Endothelial cell of umbilical vein (primary cell): Measurements from ENCODE around the gene TRIM45. TPM values are rescaled to one million over a fixed set of nuclear protein-coding genes. Genes with fewer than 3 reads are reported as not detected.

Experiments
- BruUV-seq: library from RNA; stranded (reverse); fragments of 400-500 nt; replicated peaks from 2 replicates; lab custom pipeline; 2021; lab: Mats Ljungman, UMichigan
- CTCF ChIA-PET: fragments of 300-600, 350-600 bp; sonication (Branson Sonifier 250); formaldehyde crosslinking; loops from one replicate; lab custom pipeline; 2021; ENCODE audit warnings: antibody characterized with exemption, inconsistent platforms; lab: Charles Lee
- POLR2A ChIA-PET: fragments of 300-600, 350-600 bp; sonication (Branson Sonifier 250); formaldehyde crosslinking; loops from one replicate; lab custom pipeline; 2021; ENCODE audit warnings: antibody characterized with exemption, inconsistent platforms; lab: Charles Lee
- DNase-seq: peaks from one replicate; pipeline ENCODE4 v3.0.0-alpha.2; 2011; ENCODE audit warnings: low read depth, low spot score
- FAIRE-seq: peaks from 2 replicates; lab custom pipeline; 2011; peaks lifted over from hg19 to GRCh38; lab: Jason Lieb, UNC
- H2AFZ ChIP-seq: 2 replicates; pipeline ENCODE4 v1.6.0; 2012; ENCODE audit warnings: low read depth, low read length, control low read depth, inconsistent platforms
- H3K27ac ChIP-seq: 2 replicates; pipeline ENCODE4 v1.5.1; 2011; ENCODE audit warnings: low read depth, mild to moderate bottlenecking, control low read depth, low read length, moderate library complexity; ENCODE audit not compliant: insufficient read depth
- H3K27me3 ChIP-seq, 2 experiments: 2 replicates each; pipeline versions ENCODE4 v1.6.0 to v1.6.1; 2011; ENCODE audit warnings: low read length in 2 of 2, mixed read lengths in 1 of 2; ENCODE audit not compliant: control insufficient read depth in 2 of 2, insufficient read depth in 2 of 2
- H3K36me3 ChIP-seq, 2 experiments: 2 replicates in 1 of 2; 3 replicates in 1 of 2; pipeline ENCODE4 v1.5.1; 2011; ENCODE audit warnings: low read length in 2 of 2, mild to moderate bottlenecking in 1 of 2, moderate library complexity in 1 of 2; ENCODE audit not compliant: control insufficient read depth in 2 of 2, insufficient read depth in 2 of 2; ENCODE audit errors: extremely low read depth in 1 of 2
- H3K4me1 ChIP-seq: 3 replicates; pipeline ENCODE4 v1.5.1; 2011; ENCODE audit warnings: mild to moderate bottlenecking, low read length; ENCODE audit not compliant: control insufficient read depth, insufficient read depth; ENCODE audit errors: extremely low read depth
- H3K4me2 ChIP-seq: 2 replicates; pipeline ENCODE4 v1.6.1; 2011; ENCODE audit warnings: low read length, control low read depth, mixed read lengths; ENCODE audit not compliant: insufficient read depth
- H3K4me3 ChIP-seq, 3 experiments: fragments of 200-600 bp in 1 of 3; sonication (generic), shearing (Covaris generic) in 1 of 3; replicated peaks in 1 of 3; 2 replicates each; pipeline ENCODE4 v1.5.1; 2011 to 2016; ENCODE audit warnings: control low read depth in 3 of 3, low read length in 3 of 3, mild to moderate bottlenecking in 2 of 3, inconsistent platforms in 1 of 3, low read depth in 1 of 3, moderate library complexity in 1 of 3; ENCODE audit not compliant: insufficient read depth in 1 of 3
- H3K79me2 ChIP-seq: 2 replicates; pipeline ENCODE4 v1.6.0; 2012; ENCODE audit warnings: low read length, inconsistent platforms; ENCODE audit not compliant: control insufficient read depth, insufficient read depth
- H3K9ac ChIP-seq: replicated peaks from 2 replicates; pipeline ENCODE3; 2011; ENCODE audit warnings: low read length, control low read depth; ENCODE audit not compliant: insufficient read depth; ENCODE audit errors: extremely low read depth
- H3K9me1 ChIP-seq: replicated peaks from 3 replicates; pipeline ENCODE4 v1.6.0; 2011; ENCODE audit warnings: mild to moderate bottlenecking, low read length; ENCODE audit not compliant: control insufficient read depth, insufficient read depth; ENCODE audit errors: extremely low read depth
- H3K9me3 ChIP-seq: replicated peaks from 2 replicates; pipeline ENCODE4 v1.5.1; 2012; ENCODE audit warnings: low read length, inconsistent platforms; ENCODE audit not compliant: control insufficient read depth, insufficient read depth
- H4K20me1 ChIP-seq: replicated peaks from 2 replicates; pipeline ENCODE3; 2011; ENCODE audit warnings: mild to moderate bottlenecking, low read length; ENCODE audit not compliant: control insufficient read depth, insufficient read depth; ENCODE audit errors: extremely low read depth
- CTCF ChIP-seq, 2 donors: IDR thresholded peaks; 1 replicate in 1 of 2; 2 replicates in 1 of 2; pipeline ENCODE4 v1.5.1; 2011; ENCODE audit warnings: low read length in 2 of 2, mild to moderate bottlenecking in 2 of 2, moderate library complexity in 2 of 2, control low read depth in 1 of 2, inconsistent platforms in 1 of 2, low read depth in 1 of 2; ENCODE audit not compliant: insufficient read depth in 1 of 2; ENCODE audit errors: extremely low read depth in 1 of 2
- EZH2 ChIP-seq: IDR thresholded peaks from 2 replicates; pipeline ENCODE4 v1.6.1; 2012; ENCODE audit warnings: borderline replicate concordance, low read depth, mild to moderate bottlenecking, moderate library complexity, low read length, inconsistent platforms; ENCODE audit not compliant: severe bottlenecking
- FOS ChIP-seq: IDR thresholded peaks from 2 replicates; pipeline ENCODE4 v1.6.1; 2011; ENCODE audit warnings: mild to moderate bottlenecking, low read length, moderate library complexity, borderline replicate concordance; ENCODE audit not compliant: insufficient read depth
- GATA2 ChIP-seq: IDR thresholded peaks from 2 replicates; pipeline ENCODE4 v1.7.0; 2011; ENCODE audit warnings: low read depth, mild to moderate bottlenecking, moderate library complexity, mixed read lengths, low read length; ENCODE audit not compliant: insufficient read length, insufficient read depth
- JUN ChIP-seq: IDR thresholded peaks from 2 replicates; pipeline ENCODE4 v1.6.1; 2011; ENCODE audit warnings: borderline replicate concordance, low read depth; ENCODE audit not compliant: insufficient read length, insufficient read depth
- MAX ChIP-seq: IDR thresholded peaks from 2 replicates; pipeline ENCODE4 v1.6.1; 2011; ENCODE audit not compliant: insufficient read depth, insufficient read length
- MYC ChIP-seq: IDR thresholded peaks from one replicate; pipeline ENCODE4 v1.6.1; 2011; ENCODE audit warnings: mild to moderate bottlenecking, low read depth, low read length
- POLR2A ChIP-seq: IDR thresholded peaks from 2 replicates; pipeline ENCODE4 v1.6.1; 2012; ENCODE audit warnings: low read depth, mild to moderate bottlenecking, control low read depth, low read length
- POLR2AphosphoS5 ChIP-seq: IDR thresholded peaks from 2 replicates; pipeline ENCODE4 v1.6.1; 2012; ENCODE audit warnings: low read depth, mild to moderate bottlenecking, control low read depth, low read length, moderate library complexity; ENCODE audit not compliant: insufficient read depth
- dilution Hi-C: fragments of 300-500 bp; cut with MboI; formaldehyde crosslinking; loops from one replicate; pipeline ENCODE4 v1.15.0; 2019; ENCODE audit warnings: low sequenced_read_pairs; ENCODE audit not compliant: extremely low pct_ligation_motif_present
- intact Hi-C: fragments of 100-400 bp; cut with micrococcal nuclease; formaldehyde crosslinking; loops from one replicate; pipeline ENCODE4 v1.10.0; 2022
- polyA plus RNA-seq, 4 experiments: library from polyadenylated mRNA; depleted of rRNA in 3 of 4; stranded (reverse) in 3 of 4; unstranded in 1 of 4; fragments of >200 nt; gene quantifications; 2 replicates each; pipeline versions ENCODE4 v1.2.1 to v1.2.3, GENCODE V29; 2011 to 2012; ENCODE audit warnings: missing spikeins in 1 of 4
- total RNA-seq: library from RNA; stranded (reverse); gene quantifications from 2 replicates; pipeline ENCODE4 v1.2.3, GENCODE V29; 2021

Gene TRIM45
- total and polyA plus RNA-seq, 2 donors (not counting 3 experiments of a cell fraction or from before 2014, with no cell fraction given) = 2.9 to 3.1 TPM

- dilution Hi-C loops (no loop called here), intact Hi-C loops (loop anchor here (5.0 to 10.0 kb wide), 2 partner anchors 551 to 632 kb away; partner anchors contain the start of gene CD58)
- Histone ChIP-seq H3K9me3 (no peaks in the 10 kb centered on the region), H3K9me1 (no peaks in the 10 kb centered on the region), H3K27ac (no peak overlapping the region), H3K79me2 (no peaks in the 10 kb centered on the region), H3K36me3 (no peaks in the 10 kb centered on the region), H3K4me3 (no peak overlapping the region), H4K20me1 (no peaks in the 10 kb centered on the region), H3K4me2 (no peak overlapping the region), H3K4me1 (peaks cover 10% of the 10 kb centered on the region), H3K9ac (no peak overlapping the region), H2AFZ (no peak overlapping the region), H3K27me3 (peaks cover 11 to 25% of the 10 kb centered on the region in 2 experiments)
- ChIA-PET CTCF (interaction anchor here (0.8 to 6.2 kb wide), 9 partner anchors 9 to 65 kb away, joined by 3 to 58 read pairs (median 6); partner anchors contain the start of gene TTF2), POLR2A (no interaction called here)
- no TSS peak for BruUV-seq
- DNase-seq (no peak), FAIRE-seq (no peak)
- TF ChIP-seq FOS = no peak
- no peak for TF ChIP-seq JUN
- TF ChIP-seq GATA2 = no peak
- TF ChIP-seq POLR2AphosphoS5 = no peak
- TF ChIP-seq MYC = no peak
- no peak for TF ChIP-seq MAX
- TF ChIP-seq POLR2A = no peak
- no peak for TF ChIP-seq EZH2
- no peak for TF ChIP-seq CTCF (IDR thresholded peaks at IDR 0.05; ENCODE audit: extremely low read depth in 1 of 2, insufficient read depth in 1 of 2, low read depth in 1 of 2, low read length in 2 of 2)
Observed at GRCh38 chr1:117123274-117123673, 1.7 kb upstream of the TRIM45 start.
